ENCODE results near the gene BEGAIN. TPM values are rescaled to one million over a fixed set of nuclear protein-coding genes. Genes with fewer than 3 reads are reported as not detected.

Gene BEGAIN
- total and polyA plus RNA-seq, 9 of the 15 experiments (the other 6 are each of a cell fraction or from before 2014, with no cell fraction given): 0.07 to 0.68 (median 0.55) TPM; not detected in 3

GRCh38 chr14:100490252-100490651, 97.0 kb downstream of the BEGAIN start (continued):
- TF ChIP-seq ZNF407 (IDR thresholded peaks at IDR 0.05; ENCODE audit: low read depth): no peak

- FAIRE-seq: no peak
- TF ChIP-seq SMARCA4 (IDR thresholded peaks at IDR 0.05): no peak
- no peak for TF ChIP-seq SMAD1 (IDR thresholded peaks at IDR 0.05; ENCODE audit: low read depth, low read length, partially characterized antibody)
- no peak for TF ChIP-seq ESRRA (IDR thresholded peaks at IDR 0.05; ENCODE audit: borderline replicate concordance, low read depth)
- no peak for TF ChIP-seq RBM17 (IDR thresholded peaks at IDR 0.05; ENCODE audit: borderline replicate concordance, low read depth, low read length)
- TF ChIP-seq PHF8 (IDR thresholded peaks at IDR 0.05; ENCODE audit: borderline replicate concordance, low read length): no peak
- no peak for TF ChIP-seq SIN3A (IDR thresholded peaks at IDR 0.05; ENCODE audit: borderline replicate concordance in 2 of 2, control insufficient read depth in 1 of 2, low read depth in 2 of 2, low read length in 2 of 2)
- no peak for TF ChIP-seq PRMT5 (CRISPR knock-in tag; IDR thresholded peaks at IDR 0.05)
- TF ChIP-seq NFIC (IDR thresholded peaks at IDR 0.05): no peak
- no peak for TF ChIP-seq ZNF79 (CRISPR knock-in tag; IDR thresholded peaks at IDR 0.05; ENCODE audit: low read depth)
- TF ChIP-seq ZBTB2 (IDR thresholded peaks at IDR 0.05): no peak
These were observed 99.2 kb downstream of the BEGAIN start for GRCh38 chr14:100488057-100488456.

More at GRCh38 chr14:100488057-100488456, 99.2 kb downstream of the BEGAIN start:
- no peaks in the 10 kb centered on the region; the same call in 1 of the 2 replicates for H4K20me1 ChIP-seq (replicated peaks; ENCODE audit: control insufficient read depth, insufficient read depth, low read length)
- CTCF ChIA-PET (ENCODE audit: low intra/inter-chr PET ratio): no interaction called here
- H3K9me3 ChIP-seq (replicated peaks; ENCODE audit: control insufficient read depth, insufficient read depth, low read depth, low read length): no peaks in the 10 kb centered on the region
- H3K4me1 ChIP-seq (replicated peaks in 1 of 2; ENCODE audit: control insufficient read depth in 2 of 2, insufficient read depth in 2 of 2, low read length in 2 of 2): no peaks in the 10 kb centered on the region
- WGBS (ENCODE audit: insufficient coverage, low coverage, missing lambda C conversion rate): 8% methylated on average over 4 of the region's 7 CpGs
- POLR2A ChIA-PET: interaction anchor here (1.0 to 1.1 kb wide), 2 partner anchors 10 to 11 kb away, joined by 3 read pairs; no protein-coding TSS in a partner anchor
- H3K79me2 ChIP-seq (ENCODE audit: control insufficient read depth, insufficient read depth, low read length): no peaks in the 10 kb centered on the region
- ATAC-seq: no peak
- H3K27me3 ChIP-seq (ENCODE audit: control insufficient read depth in 2 of 2, insufficient read depth in 2 of 2, low read length in 2 of 2): no peaks in the 10 kb centered on the region
- no TSS peak for BruUV-seq (replicated peaks)
- no peak overlapping the region for H3K9ac ChIP-seq (ENCODE audit: insufficient read depth in 1 of 2, low read depth in 2 of 2, low read length in 2 of 2)
- H3K4me2 ChIP-seq (ENCODE audit: insufficient read depth, low read length): no peak overlapping the region
- H3K27ac ChIP-seq (ENCODE audit: extremely low read depth, low read depth, low read length): no peak overlapping the region
- H3K4me3 ChIP-seq: no peak overlapping the region
- no peaks in the 10 kb centered on the region for H3K36me3 ChIP-seq (ENCODE audit: control insufficient read depth, insufficient read depth, low read length)
- in situ Hi-C loops (cut with MboI) (no loop called here), intact Hi-C loops (cut with micrococcal nuclease) (no loop called here)
- no peak overlapping the region for H2AFZ ChIP-seq (ENCODE audit: low read depth, low read length)
- DNase-seq (ENCODE audit: extremely low read depth in 1 of 4, low spot score in 3 of 4): no peak
- H3K9me1 ChIP-seq (ENCODE audit: control insufficient read depth, insufficient read depth, low read length): no peaks in the 10 kb centered on the region

All from K562 (cell line).